Osteocyte (in vitro differentiated cells): ENCODE data around the gene PCDHGA11. TPM values are rescaled to one million over a fixed set of nuclear protein-coding genes. Genes with fewer than 3 reads are reported as not detected.
"Not testable (repeated sequence)": the region's sequence is repeated elsewhere in the genome, so short reads cannot be mapped to it uniquely, and the experiment has no call there.

Source experiments
- DNase-seq: peaks from one replicate; pipeline ENCODE4 v3.0.0; 2021; ENCODE audit warnings: mixed read lengths; ENCODE audit not compliant: unreplicated experiment; ENCODE audit errors: extremely low spot score
- H3K27ac Mint-ChIP-seq: one replicate; pipeline ENCODE4 v1.8.0; 2021; ENCODE audit warnings: mild to moderate bottlenecking, mixed read lengths; ENCODE audit not compliant: unreplicated experiment
- H3K27me3 Mint-ChIP-seq: one replicate; pipeline ENCODE4 v1.8.0; 2021; ENCODE audit warnings: mixed read lengths; ENCODE audit not compliant: unreplicated experiment
- H3K36me3 Mint-ChIP-seq: one replicate; pipeline ENCODE4 v1.8.0; 2021; ENCODE audit warnings: mixed read lengths; ENCODE audit not compliant: unreplicated experiment
- H3K4me1 Mint-ChIP-seq: one replicate; pipeline ENCODE4 v1.8.0; 2021; ENCODE audit warnings: mixed read lengths; ENCODE audit not compliant: unreplicated experiment
- H3K4me3 Mint-ChIP-seq: one replicate; pipeline ENCODE4 v1.8.0; 2021; ENCODE audit warnings: mild to moderate bottlenecking, moderate library complexity, mixed read lengths; ENCODE audit not compliant: unreplicated experiment
- H3K9me3 Mint-ChIP-seq: one replicate; pipeline ENCODE4 v1.8.0; 2021; ENCODE audit warnings: mixed read lengths; ENCODE audit not compliant: unreplicated experiment
- total RNA-seq: library from RNA; stranded (reverse); gene quantifications from 2 replicates; pipeline ENCODE4 v1.2.1, GENCODE V29; 2021
- TF ChIP-seq, protein P1 (sequence below): fragments of 200-600 bp; sonication (generic); IDR thresholded peaks from 2 replicates; pipeline ENCODE4 v1.5.0; 2021; ENCODE audit warnings: antibody characterized with exemption, mild to moderate bottlenecking, moderate library complexity

The PCDHGA11 gene
- total RNA-seq, 1 donor from 2014 or later = 2.2 TPM

- peak; percentile 92 for DNase-seq
- peaks cover 13% of the 10 kb centered on the region for H3K9me3 Mint-ChIP-seq
- peaks cover 23% of the 10 kb centered on the region for H3K4me1 Mint-ChIP-seq
- peak within 1 kb of the TSS; percentile 97 for H3K27ac Mint-ChIP-seq
- TF ChIP-seq, protein P1, sequence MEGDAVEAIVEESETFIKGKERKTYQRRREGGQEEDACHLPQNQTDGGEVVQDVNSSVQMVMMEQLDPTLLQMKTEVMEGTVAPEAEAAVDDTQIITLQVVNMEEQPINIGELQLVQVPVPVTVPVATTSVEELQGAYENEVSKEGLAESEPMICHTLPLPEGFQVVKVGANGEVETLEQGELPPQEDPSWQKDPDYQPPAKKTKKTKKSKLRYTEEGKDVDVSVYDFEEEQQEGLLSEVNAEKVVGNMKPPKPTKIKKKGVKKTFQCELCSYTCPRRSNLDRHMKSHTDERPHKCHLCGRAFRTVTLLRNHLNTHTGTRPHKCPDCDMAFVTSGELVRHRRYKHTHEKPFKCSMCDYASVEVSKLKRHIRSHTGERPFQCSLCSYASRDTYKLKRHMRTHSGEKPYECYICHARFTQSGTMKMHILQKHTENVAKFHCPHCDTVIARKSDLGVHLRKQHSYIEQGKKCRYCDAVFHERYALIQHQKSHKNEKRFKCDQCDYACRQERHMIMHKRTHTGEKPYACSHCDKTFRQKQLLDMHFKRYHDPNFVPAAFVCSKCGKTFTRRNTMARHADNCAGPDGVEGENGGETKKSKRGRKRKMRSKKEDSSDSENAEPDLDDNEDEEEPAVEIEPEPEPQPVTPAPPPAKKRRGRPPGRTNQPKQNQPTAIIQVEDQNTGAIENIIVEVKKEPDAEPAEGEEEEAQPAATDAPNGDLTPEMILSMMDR = peak; percentile 89
- peak within 1 kb of the TSS; percentile 86 for H3K4me3 Mint-ChIP-seq
- H3K36me3 Mint-ChIP-seq = peaks cover 37% of the 10 kb centered on the region
- H3K27me3 Mint-ChIP-seq = not testable (repeated sequence)
Measured at GRCh38 chr5:141407790-141408505, 12.9 kb upstream of the PCDHGA11 start, which contains the start of gene PCDHGB6. Gene PCDHGB6, plus strand, starts transcription at chr5:141408021. Its CDS starts 182 bp downstream, at chr5:141408203.

- TF ChIP-seq, protein P1 = no peak
- peak overlapping the region; percentile 63 for H3K27ac Mint-ChIP-seq
- H3K4me3 Mint-ChIP-seq = peak overlapping the region; percentile 63
- peaks cover 18% of the 10 kb centered on the region for H3K9me3 Mint-ChIP-seq
- no peak for DNase-seq
- peaks cover 54% of the 10 kb centered on the region for H3K36me3 Mint-ChIP-seq
- no peaks in the 10 kb centered on the region for H3K27me3 Mint-ChIP-seq
- H3K4me1 Mint-ChIP-seq = peaks cover 28% of the 10 kb centered on the region
Measured at GRCh38 chr5:141409598-141410306, 11.1 kb upstream of the PCDHGA11 start.

GRCh38 chr5:141411575-141411974 lies 9.3 kb upstream of the PCDHGA11 start:
- TF ChIP-seq, protein P1 = no peak
- H3K4me3 Mint-ChIP-seq = peak overlapping the region; percentile 50
- no peak overlapping the region for H3K27ac Mint-ChIP-seq
- DNase-seq = no peak
- H3K9me3 Mint-ChIP-seq = peaks cover 29% of the 10 kb centered on the region
- no peaks in the 10 kb centered on the region for H3K27me3 Mint-ChIP-seq
- H3K36me3 Mint-ChIP-seq = peaks cover 66% of the 10 kb centered on the region
- H3K4me1 Mint-ChIP-seq = peaks cover 28% of the 10 kb centered on the region

- peaks cover 31% of the 10 kb centered on the region for H3K9me3 Mint-ChIP-seq
- no peaks in the 10 kb centered on the region for H3K27me3 Mint-ChIP-seq
- peak within 1 kb of the TSS; percentile 84 for H3K27ac Mint-ChIP-seq
- peaks cover 68% of the 10 kb centered on the region for H3K36me3 Mint-ChIP-seq
- TF ChIP-seq, protein P1 = peak; percentile 62
- no peak for DNase-seq
- peaks cover 24% of the 10 kb centered on the region for H3K4me1 Mint-ChIP-seq
- peak within 1 kb of the TSS; percentile 76 for H3K4me3 Mint-ChIP-seq
Measured at GRCh38 chr5:141412854-141413539, 7.9 kb upstream of the PCDHGA11 start, which contains the start of gene PCDHGA10. Gene PCDHGA10, plus strand, starts transcription at chr5:141412987. Its CDS starts 189 bp downstream, at chr5:141413176.
